HepG2 (cell line): ENCODE results near the gene MBLAC1. TPM values are rescaled to one million over a fixed set of nuclear protein-coding genes. Genes with fewer than 3 reads are reported as not detected.

Source experiments
- ATAC-seq: fragments of 200-7000 bp; cut with Tn5 transposase; 3 replicates; pipeline ENCODE4 v1.9.1; 2020; ENCODE audit warnings: mild to moderate bottlenecking, moderate library complexity
- BruUV-seq: library from RNA; stranded (reverse); fragments of 400-500 nt; replicated peaks from 2 replicates; lab custom pipeline; 2021; lab: Mats Ljungman, UMichigan
- CTCF ChIA-PET: fragments of 300-600 bp; formaldehyde crosslinking; extraction: SDS; loops from one replicate; lab custom pipeline; 2021; ENCODE audit warnings: low total read pairs, inconsistent platforms, low intra/inter-chr PET ratio; lab: Yijun Ruan, JAX
- POLR2A ChIA-PET: fragments of 350-600 bp; sonication (Branson Sonifier 250); formaldehyde crosslinking; loops from one replicate; lab custom pipeline; 2020; ENCODE audit warnings: antibody characterized with exemption, inconsistent platforms; lab: Yijun Ruan, JAX
- DNase-seq: peaks from one replicate; pipeline ENCODE4 v3.0.0-alpha.2; 2015; ENCODE audit warnings: low spot score
- FAIRE-seq: peaks from 3 replicates; lab custom pipeline; 2011; peaks lifted over from hg19 to GRCh38; lab: Jason Lieb, UNC
- H2AFZ ChIP-seq: one replicate; pipeline ENCODE4 v1.6.1; 2011; ENCODE audit warnings: low read length, inconsistent platforms
- H3K27ac ChIP-seq: fragments of 300-600 bp; 3 replicates; pipeline ENCODE4 v1.8.0; 2011; ENCODE audit warnings: mixed run types, mild to moderate bottlenecking, mixed read lengths, low read length, inconsistent platforms; ENCODE audit not compliant: insufficient read depth; ENCODE audit errors: extremely low read length
- H3K27me3 ChIP-seq, 2 experiments: fragments of 200-600 bp in 1 of 2; 2 replicates in 1 of 2; 3 replicates in 1 of 2; pipeline versions ENCODE4 v1.6.0 to v1.8.0; 2011; ENCODE audit warnings: low read length in 2 of 2, mild to moderate bottlenecking in 2 of 2, moderate library complexity in 2 of 2, inconsistent platforms in 1 of 2; ENCODE audit not compliant: insufficient read depth in 2 of 2, control insufficient read depth in 1 of 2
- H3K36me3 ChIP-seq, 2 experiments: fragments of 200-600 bp in 1 of 2; replicated peaks in 1 of 2; 2 replicates in 1 of 2; 3 replicates in 1 of 2; pipeline versions ENCODE4 v1.5.1 to v1.8.0; 2011; ENCODE audit warnings: low read length in 2 of 2, inconsistent platforms in 1 of 2; ENCODE audit not compliant: insufficient read depth in 2 of 2, control insufficient read depth in 1 of 2
- H3K4me1 ChIP-seq: 2 replicates; pipeline ENCODE4 v1.5.1; 2012; ENCODE audit warnings: low read length, inconsistent platforms; ENCODE audit not compliant: insufficient read depth
- H3K4me2 ChIP-seq: 2 replicates; pipeline ENCODE4 v1.6.0; 2011; ENCODE audit warnings: low read depth, low read length, inconsistent platforms
- H3K4me3 ChIP-seq, 3 experiments: fragments of 200-600 bp in 1 of 3; sonication (generic), shearing (Covaris generic) in 1 of 3; replicated peaks in 1 of 3; 2 replicates each; pipeline ENCODE4 v1.5.1; 2011 to 2016; ENCODE audit warnings: low read length in 3 of 3, inconsistent platforms in 2 of 3, low read depth in 2 of 3, mild to moderate bottlenecking in 2 of 3, control low read depth in 1 of 3, mixed read lengths in 1 of 3; ENCODE audit not compliant: insufficient read depth in 1 of 3
- H3K79me2 ChIP-seq: one replicate; pipeline ENCODE4 v1.6.1; 2011; ENCODE audit warnings: low read length, inconsistent platforms; ENCODE audit not compliant: insufficient read depth
- H3K9ac ChIP-seq: 2 replicates; pipeline ENCODE4 v1.6.0; 2011; ENCODE audit warnings: mild to moderate bottlenecking, low read depth, low read length, inconsistent platforms; ENCODE audit not compliant: insufficient read depth
- H3K9me3 ChIP-seq: 2 replicates; pipeline ENCODE4 v1.5.1; 2012; ENCODE audit warnings: mild to moderate bottlenecking, low read length
- H4K20me1 ChIP-seq: 2 replicates; pipeline ENCODE4 v1.6.0; 2011; ENCODE audit warnings: inconsistent platforms, mild to moderate bottlenecking, low read length, moderate library complexity; ENCODE audit not compliant: insufficient read depth
- AGO1 ChIP-seq: fragments of 200-400 bp; formaldehyde crosslinking; IDR thresholded peaks from 2 replicates; pipeline ENCODE4 v1.6.1; 2017; ENCODE audit warnings: mild to moderate bottlenecking, low read depth, low read length, moderate library complexity; ENCODE audit not compliant: poor library complexity, severe bottlenecking
- ARNTL ChIP-seq: sonication (generic); formaldehyde crosslinking; IDR thresholded peaks from 2 replicates; pipeline ENCODE4 v1.4.0; 2020; ENCODE audit warnings: mild to moderate bottlenecking, missing genetic modification reagents
- BCL6 ChIP-seq: IDR thresholded peaks from 2 replicates; pipeline ENCODE4 v1.6.1; 2016; ENCODE audit warnings: missing genetic modification reagents, missing compliant biosample characterization
- CHD2 ChIP-seq: IDR thresholded peaks from 2 replicates; pipeline ENCODE4 v1.6.1; 2011; ENCODE audit warnings: low read depth, low read length, improper control_type of control experiment
- ETV5 ChIP-seq: IDR thresholded peaks from 2 replicates; pipeline ENCODE4 v1.6.1; 2018; ENCODE audit warnings: missing biosample characterization, missing genetic modification reagents, inconsistent platforms, borderline replicate concordance
- RCOR2 ChIP-seq: IDR thresholded peaks from 2 replicates; pipeline ENCODE4 v1.6.1; 2016; ENCODE audit warnings: missing biosample characterization, missing genetic modification reagents
- TEAD2 ChIP-seq: sonication (generic); formaldehyde crosslinking; IDR thresholded peaks from 2 replicates; pipeline ENCODE4 v1.9.0; 2021; ENCODE audit warnings: missing genetic modification reagents
- THAP7 ChIP-seq: sonication (generic); formaldehyde crosslinking; IDR thresholded peaks from 2 replicates; pipeline ENCODE4 v1.8.1; 2023; ENCODE audit warnings: mild to moderate bottlenecking, missing genetic modification reagents
- XRCC5 ChIP-seq: fragments of 200-400 bp; formaldehyde crosslinking; optimal IDR thresholded peaks from 2 replicates; pipeline ENCODE3; 2017; ENCODE audit warnings: mild to moderate bottlenecking, low read length
- ZMYM4 ChIP-seq: sonication (generic); formaldehyde crosslinking; IDR thresholded peaks from 2 replicates; pipeline ENCODE4 v1.8.1; 2023; ENCODE audit warnings: mild to moderate bottlenecking, missing genetic modification reagents
- ZNF230 ChIP-seq: sonication (generic); formaldehyde crosslinking; IDR thresholded peaks from 2 replicates; pipeline ENCODE4 v1.4.0; 2020; ENCODE audit warnings: mild to moderate bottlenecking, missing genetic modification reagents
- ZNF33A ChIP-seq: sonication (generic); formaldehyde crosslinking; IDR thresholded peaks from 2 replicates; pipeline ENCODE4 v1.5.1; 2020; ENCODE audit warnings: missing genetic modification reagents, mild to moderate bottlenecking, moderate library complexity, borderline replicate concordance
- ZNF549 ChIP-seq: sonication (generic); formaldehyde crosslinking; IDR thresholded peaks from 2 replicates; pipeline ENCODE4 v1.5.0; 2020; ENCODE audit warnings: missing genetic modification reagents
- ZNF772 ChIP-seq: sonication (generic); formaldehyde crosslinking; IDR thresholded peaks from 2 replicates; pipeline ENCODE4 v1.5.0; 2020; ENCODE audit warnings: mild to moderate bottlenecking, missing genetic modification reagents
- ZNF816 ChIP-seq: sonication (generic); formaldehyde crosslinking; IDR thresholded peaks from 2 replicates; pipeline ENCODE4 v1.8.0; 2022; ENCODE audit warnings: missing genetic modification reagents, mild to moderate bottlenecking, borderline replicate concordance
- WGBS: methylation state at CpG from one replicate; pipeline ENCODE4 v1.1.6; 2017; ENCODE audit warnings: low lambda C conversion rate; 5-methylcytosine and 5-hydroxymethylcytosine counted together
- in situ Hi-C: cut with HindIII; loops from 2 replicates; pipeline ENCODE4 v1.10.0; 2017; ENCODE audit warnings: low pct_unique_long_range_greater_than_20kb; ENCODE audit not compliant: extremely low pct_ligation_motif_present
- intact Hi-C: fragments of 100-400 bp; cut with micrococcal nuclease; formaldehyde crosslinking; loops from one replicate; pipeline ENCODE4 v1.10.0; 2022; ENCODE audit not compliant: unreplicated experiment
- polyA plus RNA-seq, 8 experiments: library from polyadenylated mRNA; depleted of rRNA in 3 of 8; stranded (reverse) in 7 of 8; unstranded in 1 of 8; fragments of >200 nt; fragmentation: Illumina TruSeq in 4 of 8; extraction: Trizol in 4 of 8; gene quantifications; 2 replicates each; pipeline versions ENCODE4 v1.2.1 to v1.2.3, GENCODE V29; 2011 to 2016; ENCODE audit warnings: low read depth in 4 of 8, missing spikeins in 1 of 8, mixed read lengths in 1 of 8; ENCODE audit not compliant: insufficient read depth in 1 of 8
- total RNA-seq, 5 experiments: library from RNA; depleted of rRNA; stranded (reverse); fragments of >200 nt; fragmentation: Illumina TruSeq; extraction: Trizol; gene quantifications; 2 replicates each; pipeline ENCODE4 v1.2.3, GENCODE V29; 2016; ENCODE audit warnings: low read depth in 1 of 5

MBLAC1 gene
- total and polyA plus RNA-seq, 2 of the 13 experiments (the other 11 are each of a cell fraction or from before 2014, with no cell fraction given), result 0.79 to 2.1 TPM

DNA sequence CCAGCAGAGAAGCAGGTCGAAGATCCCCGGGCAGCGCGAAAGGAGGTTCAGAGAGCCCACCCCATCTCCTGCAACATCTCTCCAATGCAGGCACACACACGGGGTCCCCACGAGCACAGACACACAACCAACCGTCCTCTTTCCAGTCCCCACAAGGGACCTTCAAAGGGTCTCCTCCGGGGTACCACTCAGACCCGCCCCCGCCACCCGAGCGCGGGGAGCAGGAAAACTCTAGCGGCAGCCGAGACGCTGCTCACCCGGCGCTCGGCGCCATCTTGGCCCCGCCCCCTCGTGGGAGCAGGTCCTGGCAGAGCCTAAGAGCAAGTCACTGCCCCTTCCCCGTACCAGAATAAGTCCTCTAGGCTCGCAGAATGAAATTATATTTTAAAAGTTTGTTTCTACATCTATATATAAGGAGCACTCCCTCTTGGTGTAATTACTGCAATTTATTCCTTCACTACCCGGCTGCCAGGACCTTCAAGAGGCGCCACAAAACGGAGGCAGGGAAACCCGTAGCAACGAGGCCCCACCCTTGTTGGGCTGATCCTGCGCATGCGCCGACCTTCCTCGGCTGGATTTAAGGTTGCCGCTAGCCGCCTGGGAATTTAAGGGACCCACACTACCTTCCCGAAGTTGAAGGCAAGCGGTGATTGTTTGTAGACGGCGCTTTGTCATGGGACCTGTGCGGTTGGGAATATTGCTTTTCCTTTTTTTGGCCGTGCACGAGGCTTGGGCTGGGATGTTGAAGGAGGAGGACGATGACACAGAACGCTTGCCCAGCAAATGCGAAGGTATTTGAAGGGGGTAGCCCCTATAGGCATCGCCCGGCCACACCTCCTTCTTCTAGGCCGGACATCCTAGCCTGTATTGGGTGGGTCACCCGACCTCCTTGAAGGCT, 7.4 kb upstream of the MBLAC1 start, which contains the start of the genes CNPY4 and TAF6 (continued):
- TF ChIP-seq TEAD2 (CRISPR knock-in tag) (0 out of 2 replicates have a peak, but pooled peaks have one; percentile 60), RCOR2 (CRISPR knock-in tag) (no peak), CHD2 (no peak), ZNF230 (CRISPR knock-in tag) (no peak; the same call in 1 of the 2 replicates), ZNF33A (peak; percentile 58; the same call in 1 of the 2 replicates), THAP7 (CRISPR knock-in tag) (no peak), BCL6 (CRISPR knock-in tag) (no peak)

GRCh38 chr7:100119970-100120732, 6.6 kb upstream of the MBLAC1 start:
- in situ Hi-C loops, result no loop called here
- no TSS peak for BruUV-seq
- TF ChIP-seq ARNTL (CRISPR knock-in tag) (no peak), ZNF772 (no peak), ZNF816 (CRISPR knock-in tag) (no peak), XRCC5 (no peak), ZNF549 (CRISPR knock-in tag) (no peak), ZMYM4 (CRISPR knock-in tag) (no peak), AGO1 (no peak), ETV5 (CRISPR knock-in tag) (0 out of 2 replicates have a peak, but pooled peaks have one; percentile 28)

More at GRCh38 chr7:100119970-100120732, 6.6 kb upstream of the MBLAC1 start:
- H4K20me1 ChIP-seq, result no peaks in the 10 kb centered on the region
- DNase-seq, result peak; percentile 57
- H3K9ac ChIP-seq, result peak overlapping the region; percentile 87
- H3K27ac ChIP-seq, result peak overlapping the region; percentile 77
- no peaks in the 10 kb centered on the region for H3K9me3 ChIP-seq
- no peaks in the 10 kb centered on the region for H3K36me3 ChIP-seq
- POLR2A ChIA-PET, result interaction anchor here (0.6 to 2.0 kb wide), 2 partner anchors 19 to 48 kb away, joined by 3 to 21 read pairs; partner anchors contain the start of genes AP4M1, GAL3ST4 and MCM7
- peak overlapping the region; percentile 98 for H3K4me2 ChIP-seq
- intact Hi-C loops, result loop anchor here (2.0 kb wide), 1 partner anchor 19 kb away; the partner anchor contains the start of genes AP4M1 and MCM7
- no peaks in the 10 kb centered on the region; a peak in 1 of 5 replicates for H3K27me3 ChIP-seq
- WGBS, result 2% methylated on average over 6 of the region's 19 CpGs
- H3K4me1 ChIP-seq, result peaks cover 45% of the 10 kb centered on the region
- CTCF ChIA-PET, result no interaction called here
- H2AFZ ChIP-seq, result peak overlapping the region; percentile 71
- H3K79me2 ChIP-seq, result peaks cover 8% of the 10 kb centered on the region
- ATAC-seq, result peak; percentile 59
- peak overlapping the region; percentile 62 to 98 (median 95) for H3K4me3 ChIP-seq
- FAIRE-seq, result no peak
